OCI-LY1 (cell line): Measurements from ENCODE around the gene GGNBP2.

Experiments used
- EZH2 ChIP-seq: fragments of 200-600 bp; sonication (generic), shearing (Covaris generic); IDR thresholded peaks from 2 replicates; pipeline ENCODE4 v1.8.0; 2017; ENCODE audit warnings: borderline replicate concordance, mixed run types, mild to moderate bottlenecking, antibody characterized with exemption, low read length, moderate library complexity, mixed read lengths
- TF ChIP-seq, protein P1 (sequence below): fragments of 200-600 bp; sonication (generic), shearing (Covaris generic); IDR thresholded peaks from 2 replicates; pipeline ENCODE4 v1.5.1; 2017; ENCODE audit warnings: mild to moderate bottlenecking, antibody characterized with exemption, low read length, moderate library complexity, mixed read lengths

DNA sequence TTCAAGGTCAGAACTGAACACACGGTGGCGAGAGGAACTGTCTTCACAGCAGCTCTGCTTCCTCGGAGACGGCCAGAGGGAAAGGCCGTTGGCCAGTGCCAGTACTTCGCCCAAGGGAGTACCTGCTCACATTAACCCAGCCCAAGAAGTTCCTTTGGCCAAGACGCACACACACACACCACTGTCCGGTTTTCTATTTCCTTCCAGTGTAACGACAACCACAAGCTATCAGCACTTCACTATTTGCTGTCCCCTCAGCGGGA is 744 bp upstream of the GGNBP2 start:
- TF ChIP-seq, protein P1, sequence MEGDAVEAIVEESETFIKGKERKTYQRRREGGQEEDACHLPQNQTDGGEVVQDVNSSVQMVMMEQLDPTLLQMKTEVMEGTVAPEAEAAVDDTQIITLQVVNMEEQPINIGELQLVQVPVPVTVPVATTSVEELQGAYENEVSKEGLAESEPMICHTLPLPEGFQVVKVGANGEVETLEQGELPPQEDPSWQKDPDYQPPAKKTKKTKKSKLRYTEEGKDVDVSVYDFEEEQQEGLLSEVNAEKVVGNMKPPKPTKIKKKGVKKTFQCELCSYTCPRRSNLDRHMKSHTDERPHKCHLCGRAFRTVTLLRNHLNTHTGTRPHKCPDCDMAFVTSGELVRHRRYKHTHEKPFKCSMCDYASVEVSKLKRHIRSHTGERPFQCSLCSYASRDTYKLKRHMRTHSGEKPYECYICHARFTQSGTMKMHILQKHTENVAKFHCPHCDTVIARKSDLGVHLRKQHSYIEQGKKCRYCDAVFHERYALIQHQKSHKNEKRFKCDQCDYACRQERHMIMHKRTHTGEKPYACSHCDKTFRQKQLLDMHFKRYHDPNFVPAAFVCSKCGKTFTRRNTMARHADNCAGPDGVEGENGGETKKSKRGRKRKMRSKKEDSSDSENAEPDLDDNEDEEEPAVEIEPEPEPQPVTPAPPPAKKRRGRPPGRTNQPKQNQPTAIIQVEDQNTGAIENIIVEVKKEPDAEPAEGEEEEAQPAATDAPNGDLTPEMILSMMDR = peak; percentile 23; the same call in 1 of the 2 replicates
- TF ChIP-seq EZH2 = no peak
